ENCODE data around the gene FAM83F.

FAM83F gene

GRCh38 chr22:40056559-40056958, 61.8 kb downstream of the FAM83F start:
- no peak for TF ChIP-seq CTCF (IDR thresholded peaks at IDR 0.05; ENCODE audit: insufficient read depth, low read length, poor library complexity, severe bottlenecking)
- TF ChIP-seq EZH2phosphoT487 (conservative IDR thresholded peaks at IDR 0.05; ENCODE audit: low read length) = no peak
- no peak overlapping the region for H2AFZ ChIP-seq (ENCODE audit: low read depth, low read length, severe bottlenecking)
- peaks cover 1% of the 10 kb centered on the region; the same call in 1 of the 2 replicates for H3F3A ChIP-seq (ENCODE audit: insufficient read depth)
- no peaks in the 10 kb centered on the region for H3K27me3 ChIP-seq (ENCODE audit: low read length)
- peaks cover 11% of the 10 kb centered on the region; the same call in 1 of the 2 replicates for H3K79me2 ChIP-seq (ENCODE audit: insufficient read depth, low read length)
- no peak overlapping the region for H3K4me2 ChIP-seq (ENCODE audit: low read depth, low read length, poor library complexity, severe bottlenecking)
- no peak overlapping the region for H3K9ac ChIP-seq (ENCODE audit: low read length)
- no peaks in the 10 kb centered on the region for H3K9me2 ChIP-seq (replicated peaks; ENCODE audit: insufficient read depth, low read length)
- H4K20me1 ChIP-seq (ENCODE audit: low read depth, low read length) = no peaks in the 10 kb centered on the region
- no peak overlapping the region for H3K4me3 ChIP-seq (ENCODE audit: insufficient read depth, low read length, poor library complexity, severe bottlenecking)
- no peak overlapping the region for H3K27ac ChIP-seq (ENCODE audit: low read depth, low read length)
- H3K36me3 ChIP-seq (ENCODE audit: low read length) = no peaks in the 10 kb centered on the region
- H3K9me3 ChIP-seq (ENCODE audit: insufficient read depth, low read length) = no peaks in the 10 kb centered on the region

GRCh38 chr22:40057652-40058051, 62.9 kb downstream of the FAM83F start:
- Histone ChIP-seq H3K79me2 (ENCODE audit: insufficient read depth, low read length) (peaks cover 8% of the 10 kb centered on the region; the same call in 1 of the 2 replicates), H3K27ac (ENCODE audit: low read depth, low read length) (no peak overlapping the region)

GRCh38 chr22:40058265-40058664, 63.5 kb downstream of the FAM83F start:
- TF ChIP-seq CTCF (IDR thresholded peaks at IDR 0.05; ENCODE audit: insufficient read depth, low read length, poor library complexity, severe bottlenecking) (no peak), EZH2phosphoT487 (conservative IDR thresholded peaks at IDR 0.05; ENCODE audit: low read length) (no peak)
- 0 out of 2 replicates have a peak, but pooled peaks cover 5% of the 10 kb centered on the region for H4K20me1 ChIP-seq (ENCODE audit: low read depth, low read length)

More at GRCh38 chr22:40057652-40058051, 62.9 kb downstream of the FAM83F start:
- H3K4me2 ChIP-seq (ENCODE audit: low read depth, low read length, poor library complexity, severe bottlenecking) = no peak overlapping the region
- no peaks in the 10 kb centered on the region for H3K9me2 ChIP-seq (replicated peaks; ENCODE audit: insufficient read depth, low read length)
- no peak overlapping the region for H3K9ac ChIP-seq (ENCODE audit: low read length)
- H3K36me3 ChIP-seq (ENCODE audit: low read length) = no peaks in the 10 kb centered on the region
- no peaks in the 10 kb centered on the region; the same call in 1 of the 2 replicates for H3F3A ChIP-seq (ENCODE audit: insufficient read depth)
- H3K27me3 ChIP-seq (ENCODE audit: low read length) = no peaks in the 10 kb centered on the region
- no peak overlapping the region for H2AFZ ChIP-seq (ENCODE audit: low read depth, low read length, severe bottlenecking)
- no peak overlapping the region for H3K4me3 ChIP-seq (ENCODE audit: insufficient read depth, low read length, poor library complexity, severe bottlenecking)
- H4K20me1 ChIP-seq (ENCODE audit: low read depth, low read length) = no peaks in the 10 kb centered on the region
- no peaks in the 10 kb centered on the region for H3K9me3 ChIP-seq (ENCODE audit: insufficient read depth, low read length)
- TF ChIP-seq CTCF (IDR thresholded peaks at IDR 0.05; ENCODE audit: insufficient read depth, low read length, poor library complexity, severe bottlenecking) (no peak), EZH2phosphoT487 (conservative IDR thresholded peaks at IDR 0.05; ENCODE audit: low read length) (no peak)

More at GRCh38 chr22:40058265-40058664, 63.5 kb downstream of the FAM83F start:
- Histone ChIP-seq H3K9ac (ENCODE audit: low read length) (no peak overlapping the region), H2AFZ (ENCODE audit: low read depth, low read length, severe bottlenecking) (no peak overlapping the region), H3F3A (ENCODE audit: insufficient read depth) (no peaks in the 10 kb centered on the region; the same call in 1 of the 2 replicates), H3K9me2 (replicated peaks; ENCODE audit: insufficient read depth, low read length) (no peaks in the 10 kb centered on the region), H3K27me3 (ENCODE audit: low read length) (no peaks in the 10 kb centered on the region), H3K27ac (ENCODE audit: low read depth, low read length) (no peak overlapping the region), H3K9me3 (ENCODE audit: insufficient read depth, low read length) (no peaks in the 10 kb centered on the region), H3K36me3 (ENCODE audit: low read length) (no peaks in the 10 kb centered on the region), H3K4me3 (ENCODE audit: insufficient read depth, low read length, poor library complexity, severe bottlenecking) (no peak overlapping the region), H3K4me2 (ENCODE audit: low read depth, low read length, poor library complexity, severe bottlenecking) (no peak overlapping the region), H3K79me2 (ENCODE audit: insufficient read depth, low read length) (peaks cover 8% of the 10 kb centered on the region; the same call in 1 of the 2 replicates)
